GM12801 (cell line): ENCODE data around the gene SOCS6.

ENCODE experiments used
- TF ChIP-seq, protein P1 (sequence below): IDR thresholded peaks from one replicate; pipeline ENCODE4 v1.5.1; 2011; ENCODE audit warnings: control low read depth; ENCODE audit not compliant: insufficient read length; ENCODE audit errors: extremely low read depth

The SOCS6 gene, protein sequence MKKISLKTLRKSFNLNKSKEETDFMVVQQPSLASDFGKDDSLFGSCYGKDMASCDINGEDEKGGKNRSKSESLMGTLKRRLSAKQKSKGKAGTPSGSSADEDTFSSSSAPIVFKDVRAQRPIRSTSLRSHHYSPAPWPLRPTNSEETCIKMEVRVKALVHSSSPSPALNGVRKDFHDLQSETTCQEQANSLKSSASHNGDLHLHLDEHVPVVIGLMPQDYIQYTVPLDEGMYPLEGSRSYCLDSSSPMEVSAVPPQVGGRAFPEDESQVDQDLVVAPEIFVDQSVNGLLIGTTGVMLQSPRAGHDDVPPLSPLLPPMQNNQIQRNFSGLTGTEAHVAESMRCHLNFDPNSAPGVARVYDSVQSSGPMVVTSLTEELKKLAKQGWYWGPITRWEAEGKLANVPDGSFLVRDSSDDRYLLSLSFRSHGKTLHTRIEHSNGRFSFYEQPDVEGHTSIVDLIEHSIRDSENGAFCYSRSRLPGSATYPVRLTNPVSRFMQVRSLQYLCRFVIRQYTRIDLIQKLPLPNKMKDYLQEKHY

DNA sequence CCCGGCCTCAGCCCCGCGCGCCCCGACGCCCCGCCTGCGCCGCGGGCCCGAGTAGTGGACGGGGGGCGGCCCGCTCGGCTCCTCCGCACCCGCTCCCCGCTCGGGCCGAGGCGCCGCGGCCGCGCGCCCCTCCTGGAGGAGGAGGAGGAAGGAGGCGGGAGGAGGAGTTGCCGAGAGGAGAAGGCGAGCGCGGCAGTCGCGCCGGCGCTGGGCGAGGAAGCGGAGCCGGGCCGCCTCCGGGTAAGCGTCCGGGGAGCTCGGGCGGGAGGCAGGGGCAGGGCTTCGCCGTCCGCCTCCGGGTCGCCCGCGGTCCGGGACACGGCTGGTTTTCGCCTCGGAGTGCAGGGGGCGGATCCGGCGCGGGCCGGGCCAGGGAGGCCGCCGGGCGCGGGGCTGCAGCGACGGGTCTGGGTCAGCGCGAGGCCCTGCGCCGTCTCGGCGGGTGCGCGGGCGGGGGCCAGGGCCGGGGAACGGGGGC lies at the start of gene SOCS6:
TSS of gene SOCS6 (plus strand) at position 195 of the 478 bp plus-strand sequence. CDS start 35,624 bp downstream, outside the sequence.
- TF ChIP-seq, protein P1, sequence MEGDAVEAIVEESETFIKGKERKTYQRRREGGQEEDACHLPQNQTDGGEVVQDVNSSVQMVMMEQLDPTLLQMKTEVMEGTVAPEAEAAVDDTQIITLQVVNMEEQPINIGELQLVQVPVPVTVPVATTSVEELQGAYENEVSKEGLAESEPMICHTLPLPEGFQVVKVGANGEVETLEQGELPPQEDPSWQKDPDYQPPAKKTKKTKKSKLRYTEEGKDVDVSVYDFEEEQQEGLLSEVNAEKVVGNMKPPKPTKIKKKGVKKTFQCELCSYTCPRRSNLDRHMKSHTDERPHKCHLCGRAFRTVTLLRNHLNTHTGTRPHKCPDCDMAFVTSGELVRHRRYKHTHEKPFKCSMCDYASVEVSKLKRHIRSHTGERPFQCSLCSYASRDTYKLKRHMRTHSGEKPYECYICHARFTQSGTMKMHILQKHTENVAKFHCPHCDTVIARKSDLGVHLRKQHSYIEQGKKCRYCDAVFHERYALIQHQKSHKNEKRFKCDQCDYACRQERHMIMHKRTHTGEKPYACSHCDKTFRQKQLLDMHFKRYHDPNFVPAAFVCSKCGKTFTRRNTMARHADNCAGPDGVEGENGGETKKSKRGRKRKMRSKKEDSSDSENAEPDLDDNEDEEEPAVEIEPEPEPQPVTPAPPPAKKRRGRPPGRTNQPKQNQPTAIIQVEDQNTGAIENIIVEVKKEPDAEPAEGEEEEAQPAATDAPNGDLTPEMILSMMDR: no peak

DNA sequence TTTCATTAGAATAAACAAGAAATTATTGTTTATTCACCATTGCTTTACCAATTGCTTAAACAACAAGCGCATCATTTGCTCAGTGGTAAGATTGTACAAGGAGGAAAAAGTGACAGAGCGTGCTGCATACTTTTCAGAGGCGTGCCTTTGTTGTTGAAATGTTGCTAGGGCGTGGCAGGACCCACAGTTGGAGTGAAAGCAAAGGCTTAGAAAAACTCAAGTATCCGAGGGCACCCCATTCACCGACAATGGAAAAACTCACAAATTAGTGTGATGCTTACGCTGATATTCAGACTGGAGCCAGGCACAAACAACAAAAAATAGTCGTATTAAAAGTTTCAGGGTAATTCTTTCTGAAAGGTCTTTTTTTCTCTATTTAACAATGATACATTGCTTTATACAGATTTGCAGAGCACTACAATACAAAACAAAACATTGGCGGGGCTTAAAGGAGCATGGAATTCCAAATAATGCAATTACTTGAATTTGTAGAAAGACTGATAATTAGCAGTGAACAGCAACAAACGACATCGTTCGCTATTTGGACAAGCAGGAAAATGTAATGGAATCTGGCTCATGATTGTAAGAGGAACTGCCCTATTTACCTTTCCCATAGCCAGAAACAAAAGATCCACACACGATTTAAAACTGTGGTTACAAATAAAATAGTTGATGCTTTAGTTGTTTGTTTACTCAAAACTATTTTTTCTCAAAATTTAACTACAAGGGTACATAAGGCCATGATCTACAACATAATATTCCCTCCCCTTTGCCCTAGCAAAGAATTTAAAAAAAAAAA lies 45.5 kb upstream of the SOCS6 start:
- TF ChIP-seq, protein P1: no peak

DNA sequence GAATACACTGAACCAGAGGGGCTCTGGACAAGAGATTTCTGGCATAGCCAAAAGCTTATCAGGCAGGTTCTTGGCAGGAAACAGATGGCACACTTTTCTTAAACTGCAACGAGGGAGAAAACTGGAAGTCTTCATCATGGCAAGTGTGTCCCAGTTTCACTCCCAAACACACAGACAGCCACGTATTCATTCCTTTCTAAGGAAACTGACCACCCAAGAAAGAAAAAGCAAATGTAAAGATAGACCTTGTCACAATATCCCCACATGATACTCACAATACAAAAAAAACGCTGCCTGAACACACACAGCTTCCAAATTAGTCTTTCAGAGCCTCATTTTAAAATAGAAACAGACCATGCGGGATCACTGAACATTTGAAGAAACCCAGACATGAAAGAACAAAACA lies 42.8 kb upstream of the SOCS6 start:
- TF ChIP-seq, protein P1: no peak

DNA sequence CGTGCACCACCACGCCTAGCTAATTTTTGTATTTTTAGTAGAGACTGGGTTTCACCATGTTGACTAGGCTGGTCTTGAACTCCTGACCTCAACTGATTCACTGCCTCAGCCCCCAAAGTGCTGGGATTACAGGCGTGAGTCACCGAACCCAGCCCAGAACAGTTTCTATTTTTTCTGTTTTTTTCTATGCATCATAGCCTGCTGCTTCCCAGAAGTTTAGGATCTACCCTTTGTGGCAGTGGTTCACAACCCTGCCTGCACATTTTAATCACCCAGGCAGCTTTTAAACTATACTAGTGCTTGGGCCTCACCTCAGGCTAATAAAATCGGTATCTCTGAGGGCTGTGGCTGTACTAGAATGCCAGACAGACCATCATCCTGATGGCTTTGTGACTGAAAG lies 39.7 kb upstream of the SOCS6 start:
- TF ChIP-seq, protein P1: no peak

DNA sequence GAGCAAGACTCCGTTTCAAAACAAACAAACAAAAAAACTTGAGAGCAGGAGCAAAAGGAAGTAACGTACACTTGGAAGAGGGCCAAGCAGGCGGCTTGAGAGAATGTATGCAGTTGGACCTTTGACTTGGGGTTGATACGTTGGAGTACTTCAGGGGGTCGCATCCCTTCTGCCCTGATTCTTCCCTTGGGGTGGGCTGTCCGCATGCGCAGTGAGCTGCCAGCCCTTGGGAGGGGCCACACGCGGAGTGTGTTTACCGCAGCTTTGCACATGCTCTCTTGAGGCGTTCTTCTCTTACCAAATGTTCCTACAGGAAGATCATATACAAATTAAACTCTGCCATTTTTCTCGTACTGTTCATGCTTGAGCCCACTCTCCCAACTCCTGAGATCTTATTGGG lies 38.1 kb upstream of the SOCS6 start:
- TF ChIP-seq, protein P1: no peak

DNA sequence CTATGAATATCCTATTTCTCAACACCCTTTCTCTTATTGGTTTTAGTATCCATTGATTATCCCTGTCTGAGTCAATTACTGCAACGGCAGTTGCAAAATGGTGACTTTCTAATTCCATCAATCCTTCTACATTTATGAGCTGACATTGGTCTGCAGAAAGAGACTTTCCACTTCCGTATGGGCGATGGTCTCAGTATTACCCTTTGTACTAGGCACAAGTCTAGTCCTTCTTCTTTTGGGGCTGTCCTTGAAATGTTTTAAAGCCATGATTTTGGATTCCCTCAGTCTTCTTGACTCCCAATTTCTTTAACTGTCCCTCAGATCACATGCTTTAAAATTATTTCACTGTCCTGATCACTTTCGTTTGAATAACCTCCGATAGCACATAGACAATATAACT lies 32.7 kb upstream of the SOCS6 start:
- TF ChIP-seq, protein P1: no peak

DNA sequence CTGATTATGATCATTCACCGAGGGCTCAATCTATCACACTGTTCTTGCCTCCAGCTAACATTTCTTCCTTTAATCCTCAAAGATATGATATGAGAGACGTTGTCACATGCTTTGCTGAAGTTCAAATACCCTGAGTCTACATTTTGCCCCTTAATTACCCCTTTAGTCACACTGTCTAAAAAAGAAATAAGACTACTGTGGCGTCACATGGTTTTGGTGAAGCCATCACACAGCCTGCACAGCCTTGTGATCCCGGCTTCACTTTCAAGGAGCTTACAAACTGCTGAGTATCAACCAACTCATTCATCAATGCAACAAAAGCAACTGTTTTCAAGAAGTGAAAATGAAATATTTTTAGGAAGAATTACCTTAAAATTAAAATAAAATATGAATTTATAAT lies 31.9 kb upstream of the SOCS6 start:
- TF ChIP-seq, protein P1: no peak
